Thyroid gland (tissue), 4 donors: ENCODE data around the gene SULT1A1.

Source experiments
- CTCF ChIP-seq, 6 experiments: fragments of 200-600 bp in 3 of 6; fragments of 450-650 bp in 3 of 6; sonication (generic) in 3 of 6; IDR thresholded peaks; one replicate each; pipeline ENCODE4 v1.5.1; 2016 to 2019; ENCODE audit warnings: antibody characterized with exemption in 6 of 6, mild to moderate bottlenecking in 2 of 6, inconsistent platforms in 1 of 6, moderate library complexity in 1 of 6
- POLR2A ChIP-seq, 2 donors: fragments of 450-650 bp; IDR thresholded peaks; one replicate each; pipeline ENCODE4 v1.6.1; 2017; ENCODE audit warnings: antibody characterized with exemption in 2 of 2, mild to moderate bottlenecking in 2 of 2, moderate library complexity in 1 of 2

GRCh38 chr16:28561557-28562187 lies 48.2 kb downstream of the SULT1A1 start:
- TF ChIP-seq POLR2A (IDR thresholded peaks at IDR 0.05) (no peak), CTCF (IDR thresholded peaks at IDR 0.05) (no peak)
